ENCODE results near the gene BCR.

The BCR gene

DNA sequence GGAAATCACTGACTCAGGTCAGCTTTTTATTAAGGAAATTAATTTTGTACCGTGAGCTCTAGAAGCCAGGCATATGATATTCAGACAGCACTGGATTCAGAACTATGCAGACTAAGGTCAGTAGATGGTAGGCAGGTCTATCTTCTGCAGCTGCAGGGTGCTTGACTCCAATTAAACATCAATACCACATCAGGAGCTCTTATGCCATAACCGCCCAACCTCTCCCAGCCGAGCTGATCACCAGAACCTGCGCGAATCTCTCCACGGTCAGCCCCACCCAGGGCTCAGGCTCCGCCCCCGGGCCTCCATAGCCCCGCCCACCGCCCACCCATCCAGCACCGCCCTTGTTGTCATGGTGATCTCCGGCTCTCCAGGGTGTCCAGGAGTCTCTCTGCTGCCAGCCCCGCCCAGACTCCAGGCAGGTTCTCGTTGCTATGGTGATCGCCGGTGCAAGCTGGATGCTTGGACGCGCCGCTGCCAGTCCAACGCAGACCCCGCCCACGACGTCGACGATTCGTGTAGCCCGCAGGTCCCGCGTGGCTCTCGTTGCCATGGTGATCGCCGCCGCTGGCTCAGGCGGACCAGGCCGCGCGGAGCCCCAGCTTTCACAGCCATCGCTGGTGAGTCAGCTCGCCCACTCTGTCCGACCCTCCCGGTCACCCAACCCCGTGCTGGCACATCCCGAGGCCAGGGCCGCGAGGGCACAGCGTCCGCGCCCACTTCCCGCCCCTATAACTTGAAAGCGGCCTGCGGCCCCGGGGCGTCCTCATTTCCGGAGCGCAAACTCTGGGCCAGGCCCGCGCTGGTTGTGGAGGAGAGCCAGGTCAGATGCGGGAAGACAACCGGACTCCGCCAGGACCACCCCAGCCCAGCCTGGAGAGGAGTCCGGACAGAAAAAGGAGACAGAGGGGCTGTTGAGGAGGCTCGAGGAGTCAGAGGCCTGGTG, 35.1 kb upstream of the BCR start, which contains the start of gene RAB36:
TSS of gene RAB36 (plus strand) at position 546 of the 946 bp plus-strand sequence. CDS start 1,140 bp downstream, outside the sequence.
- TF ChIP-seq, protein P1, sequence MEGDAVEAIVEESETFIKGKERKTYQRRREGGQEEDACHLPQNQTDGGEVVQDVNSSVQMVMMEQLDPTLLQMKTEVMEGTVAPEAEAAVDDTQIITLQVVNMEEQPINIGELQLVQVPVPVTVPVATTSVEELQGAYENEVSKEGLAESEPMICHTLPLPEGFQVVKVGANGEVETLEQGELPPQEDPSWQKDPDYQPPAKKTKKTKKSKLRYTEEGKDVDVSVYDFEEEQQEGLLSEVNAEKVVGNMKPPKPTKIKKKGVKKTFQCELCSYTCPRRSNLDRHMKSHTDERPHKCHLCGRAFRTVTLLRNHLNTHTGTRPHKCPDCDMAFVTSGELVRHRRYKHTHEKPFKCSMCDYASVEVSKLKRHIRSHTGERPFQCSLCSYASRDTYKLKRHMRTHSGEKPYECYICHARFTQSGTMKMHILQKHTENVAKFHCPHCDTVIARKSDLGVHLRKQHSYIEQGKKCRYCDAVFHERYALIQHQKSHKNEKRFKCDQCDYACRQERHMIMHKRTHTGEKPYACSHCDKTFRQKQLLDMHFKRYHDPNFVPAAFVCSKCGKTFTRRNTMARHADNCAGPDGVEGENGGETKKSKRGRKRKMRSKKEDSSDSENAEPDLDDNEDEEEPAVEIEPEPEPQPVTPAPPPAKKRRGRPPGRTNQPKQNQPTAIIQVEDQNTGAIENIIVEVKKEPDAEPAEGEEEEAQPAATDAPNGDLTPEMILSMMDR (IDR thresholded peaks at IDR 0.05; ENCODE audit: insufficient read depth, low read depth, low read length, missing control alignments): no peak
- peak; percentile 95 for DNase-seq (ENCODE audit: low read depth)
- no peak within 1 kb of the TSS for H3K4me3 ChIP-seq (ENCODE audit: low read depth, low read length)

GRCh38 chr22:23145878-23146470, 34.3 kb upstream of the BCR start:
- DNase-seq (ENCODE audit: low read depth): no peak
- TF ChIP-seq, protein P1 (IDR thresholded peaks at IDR 0.05; ENCODE audit: insufficient read depth, low read depth, low read length, missing control alignments): no peak
- no peak overlapping the region for H3K4me3 ChIP-seq (ENCODE audit: low read depth, low read length)

- H3K4me3 ChIP-seq (ENCODE audit: low read depth, low read length): no peak overlapping the region
- TF ChIP-seq, protein P1 (IDR thresholded peaks at IDR 0.05; ENCODE audit: insufficient read depth, low read depth, low read length, missing control alignments): no peak
- DNase-seq (ENCODE audit: low read depth): no peak
These were observed 33.7 kb upstream of the BCR start for GRCh38 chr22:23146478-23147205.

- TF ChIP-seq, protein P1 (IDR thresholded peaks at IDR 0.05; ENCODE audit: insufficient read depth, low read depth, low read length, missing control alignments): no peak
- DNase-seq (ENCODE audit: low read depth): no peak
- no peak overlapping the region for H3K4me3 ChIP-seq (ENCODE audit: low read depth, low read length)
These were observed 32.5 kb upstream of the BCR start for GRCh38 chr22:23147617-23148387.

DNA sequence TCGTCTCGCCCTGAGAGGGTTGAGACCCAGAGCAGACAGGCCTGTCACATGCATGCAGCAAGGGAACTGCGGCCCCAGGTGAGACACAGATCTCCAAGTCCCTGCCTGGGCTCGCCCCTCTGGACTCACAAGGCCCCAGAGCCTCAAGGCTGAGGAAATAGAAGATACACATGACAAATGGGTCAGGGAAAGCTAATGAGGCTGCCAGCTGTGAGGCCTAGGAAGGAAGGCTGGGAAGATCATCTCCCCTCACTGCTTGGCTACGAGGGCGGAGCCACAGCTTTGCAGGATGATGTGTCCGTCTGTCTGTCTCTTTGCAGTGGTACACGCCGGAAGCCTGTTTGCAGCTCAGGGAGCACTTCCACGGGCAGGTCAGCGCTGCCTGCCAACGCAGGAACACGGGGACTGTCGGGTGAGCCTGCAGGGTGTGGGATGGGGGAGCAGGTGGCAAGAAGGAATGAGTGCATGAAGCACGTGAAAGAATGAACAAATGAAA, 30.5 kb upstream of the BCR start:
- no peak overlapping the region for H3K4me3 ChIP-seq (ENCODE audit: low read depth, low read length)
- DNase-seq (ENCODE audit: low read depth): no peak
- TF ChIP-seq, protein P1 (IDR thresholded peaks at IDR 0.05; ENCODE audit: insufficient read depth, low read depth, low read length, missing control alignments): no peak

- H3K4me3 ChIP-seq (ENCODE audit: low read depth, low read length): no peak overlapping the region
- no peak for DNase-seq (ENCODE audit: low read depth)
- TF ChIP-seq, protein P1 (IDR thresholded peaks at IDR 0.05; ENCODE audit: insufficient read depth, low read depth, low read length, missing control alignments): no peak
These were observed 29.5 kb upstream of the BCR start for GRCh38 chr22:23150762-23151161.

All from GM12865 (cell line).